Effector CD4-positive, alpha-beta T cell (primary cell): ENCODE data around the gene FAM89A.
"Not testable (repeated sequence)": the region's sequence is repeated elsewhere in the genome, so short reads cannot be mapped to it uniquely, and the experiment has no call there.

Experiments used
- DNase-seq: peaks from one replicate; pipeline ENCODE4 v3.0.0-alpha.2; 2020

FAM89A gene

GRCh38 chr1:231055271-231055670 lies 15.2 kb upstream of the FAM89A start:
- no peak for DNase-seq

GRCh38 chr1:231053493-231054162 lies 13.6 kb upstream of the FAM89A start:
- DNase-seq = no peak

GRCh38 chr1:231052777-231053176 lies 12.7 kb upstream of the FAM89A start:
- DNase-seq = no peak

GRCh38 chr1:231050932-231051331 lies 10.9 kb upstream of the FAM89A start:
- not testable (repeated sequence) for DNase-seq

- DNase-seq = no peak
These were observed 10.3 kb upstream of the FAM89A start for GRCh38 chr1:231050395-231050794.

- DNase-seq = no peak
These were observed 9.3 kb upstream of the FAM89A start for GRCh38 chr1:231049121-231049979.

- not testable (repeated sequence) for DNase-seq
These were observed 8.4 kb upstream of the FAM89A start for GRCh38 chr1:231048419-231048818.

GRCh38 chr1:231047529-231047928 lies 7.5 kb upstream of the FAM89A start:
- not testable (repeated sequence) for DNase-seq

GRCh38 chr1:231046730-231047395 lies 6.8 kb upstream of the FAM89A start:
- DNase-seq = no peak

GRCh38 chr1:231045921-231046729 lies 6.1 kb upstream of the FAM89A start:
- DNase-seq = not testable (repeated sequence)

GRCh38 chr1:231045286-231045685 lies 5.2 kb upstream of the FAM89A start:
- no peak for DNase-seq

GRCh38 chr1:231044588-231044987 lies 4.5 kb upstream of the FAM89A start:
- no peak for DNase-seq

GRCh38 chr1:231041719-231042261 lies 1.7 kb upstream of the FAM89A start:
- DNase-seq = no peak

GRCh38 chr1:231040800-231041718 lies 1.0 kb upstream of the FAM89A start:
- peak; percentile 5 for DNase-seq

- peak; percentile 9 for DNase-seq
These were observed 664 bp downstream of the FAM89A start for GRCh38 chr1:231039161-231040018.

GRCh38 chr1:231037585-231038517 lies 2.2 kb downstream of the FAM89A start:
- no peak for DNase-seq

- DNase-seq = no peak
These were observed 3.6 kb downstream of the FAM89A start for GRCh38 chr1:231036416-231036815.

GRCh38 chr1:231035799-231036198 lies 4.3 kb downstream of the FAM89A start:
- no peak for DNase-seq

- DNase-seq = no peak
These were observed 7.1 kb downstream of the FAM89A start for GRCh38 chr1:231032963-231033362.
